Measurements from ENCODE around the gene REX1BD.

The REX1BD gene

DNA sequence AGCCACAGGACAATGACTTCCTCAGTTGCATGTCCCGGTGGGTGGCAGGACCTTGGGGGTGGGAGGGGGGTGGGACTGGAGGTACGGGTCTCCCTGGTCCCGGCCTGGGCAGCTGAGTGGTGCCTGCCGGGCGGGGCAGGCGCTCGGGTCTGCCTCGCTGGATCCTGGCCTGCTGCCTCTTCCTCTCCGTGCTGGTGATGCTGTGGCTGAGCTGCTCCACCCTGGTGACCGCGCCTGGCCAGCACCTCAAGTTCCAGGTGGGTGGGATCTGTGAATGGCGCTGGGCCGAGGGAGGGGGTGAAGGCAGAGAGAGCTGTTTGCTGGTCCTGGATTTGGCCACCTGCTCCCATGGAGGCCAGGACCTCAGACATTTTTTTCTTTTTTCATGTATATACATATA lies 29.6 kb downstream of the REX1BD start:
- DNase-seq = no peak

GRCh38 chr19:18620311-18620710 lies 31.7 kb downstream of the REX1BD start:
- no peak for DNase-seq

DNA sequence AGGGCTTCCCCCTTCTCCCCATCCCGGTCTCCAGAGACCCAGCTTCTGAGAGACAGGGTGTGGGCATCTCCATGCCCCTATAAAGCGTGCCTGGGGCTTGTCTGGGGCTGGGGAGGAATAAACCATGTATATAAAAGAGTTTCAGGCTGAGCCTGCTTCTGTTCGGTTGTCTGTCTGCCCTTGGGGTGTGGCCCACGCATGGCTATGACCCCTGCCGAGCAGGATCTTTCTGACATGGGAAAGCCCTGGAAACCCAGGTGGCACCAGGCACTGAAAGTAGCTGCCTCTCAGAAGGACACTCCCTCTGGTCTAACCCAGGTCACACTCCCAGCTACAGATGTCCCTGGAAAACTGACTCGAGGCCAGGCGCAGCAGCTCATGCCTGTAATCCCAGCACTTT lies 32.3 kb downstream of the REX1BD start:
- no peak for DNase-seq

GRCh38 chr19:18626906-18627305 lies 38.3 kb downstream of the REX1BD start:
- no peak for DNase-seq

- no peak for DNase-seq
Measured at GRCh38 chr19:18629166-18630088, 40.8 kb downstream of the REX1BD start.

DNA sequence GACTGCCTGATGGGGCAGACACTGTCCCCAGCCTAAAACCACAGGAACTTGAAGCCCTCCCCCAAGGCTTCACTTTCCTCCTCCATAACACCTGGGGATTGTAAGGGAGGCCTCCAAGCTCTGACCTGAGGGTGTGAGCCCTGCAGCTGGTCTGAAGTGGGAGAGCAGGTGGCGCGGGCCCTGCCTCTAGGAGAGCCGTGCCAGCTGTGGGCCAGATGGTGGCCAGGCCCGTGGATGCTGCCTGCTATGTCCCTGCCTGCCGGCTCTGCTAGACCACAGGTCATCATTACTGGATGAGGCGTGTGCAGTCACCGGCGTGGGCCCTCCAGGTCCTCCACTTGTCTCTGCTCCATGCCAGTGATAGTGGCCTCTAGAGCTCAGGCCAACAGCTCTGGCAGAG lies 44.7 kb downstream of the REX1BD start:
- DNase-seq = no peak

GRCh38 chr19:18634612-18635297 lies 46.2 kb downstream of the REX1BD start:
- no peak for DNase-seq

DNA sequence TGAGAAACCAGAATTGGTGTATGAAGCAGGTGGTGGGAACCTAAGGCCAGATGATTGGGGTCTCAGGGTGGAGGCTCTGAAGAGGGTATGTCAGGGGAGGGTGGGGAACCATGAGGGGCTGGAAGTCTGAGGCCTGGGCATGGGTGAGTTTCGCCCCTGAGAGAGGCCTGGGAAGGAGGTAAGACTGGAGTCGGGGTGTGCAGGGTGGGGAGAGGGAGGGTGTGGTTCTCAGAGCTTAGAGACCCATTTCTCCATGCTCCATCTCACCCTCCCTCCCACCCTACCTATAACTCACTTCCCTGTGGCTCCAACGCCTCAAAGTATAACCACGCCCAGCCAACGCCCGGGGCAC lies 47.2 kb downstream of the REX1BD start:
- no peak for DNase-seq

- peak; percentile 98 for DNase-seq
Measured at GRCh38 chr19:18636183-18636968, 47.8 kb downstream of the REX1BD start.

- DNase-seq = no peak
Measured at GRCh38 chr19:18636969-18637629, 48.5 kb downstream of the REX1BD start, which contains the start of gene KLHL26. Gene KLHL26, plus strand, starts transcription at chr19:18637028. Its CDS starts 27 bp downstream, at chr19:18637055.

GRCh38 chr19:18637673-18638630 lies 49.4 kb downstream of the REX1BD start:
- DNase-seq = no peak

DNA sequence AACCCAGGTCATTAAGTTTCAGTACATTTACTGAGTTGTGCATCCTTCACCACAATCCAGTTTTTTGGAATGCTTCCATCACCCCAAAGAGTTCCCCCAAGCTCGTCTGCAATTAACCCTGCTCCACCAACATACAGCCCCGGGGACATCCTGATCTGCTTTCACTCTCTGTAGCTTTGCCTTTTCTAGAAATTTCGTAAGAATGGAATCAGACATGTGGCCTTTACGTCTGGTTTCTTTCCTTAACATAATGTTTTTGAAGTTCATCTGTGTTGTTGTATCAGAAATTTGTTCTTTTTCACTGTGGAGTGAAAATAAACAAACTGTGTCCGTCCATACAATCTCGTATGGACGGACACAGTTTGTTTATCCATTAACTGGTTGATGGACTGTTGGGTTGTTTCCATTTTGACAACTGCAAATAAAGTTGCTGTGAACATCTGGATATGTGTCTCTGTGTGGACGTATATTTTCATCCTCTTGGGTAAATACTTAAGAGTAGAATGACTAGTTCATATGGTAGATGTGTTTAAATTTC lies 51.2 kb downstream of the REX1BD start:
- peak; percentile 24 for DNase-seq
